Esophagus (tissue), 2 donors: ENCODE data around the gene TCIRG1. TPM values are rescaled to one million over a fixed set of nuclear protein-coding genes. Genes with fewer than 3 reads are reported as not detected.

Experiments used
- H3K27ac ChIP-seq, 2 donors: one replicate each; pipeline ENCODE4 v1.5.1; 2013; ENCODE audit warnings: low read depth in 2 of 2, mild to moderate bottlenecking in 2 of 2, inconsistent platforms in 1 of 2, low read length in 1 of 2, moderate library complexity in 1 of 2
- H3K27me3 ChIP-seq, 2 donors: one replicate each; pipeline ENCODE4 v1.6.1; 2013; ENCODE audit warnings: low read length in 2 of 2, control low read depth in 1 of 2, mild to moderate bottlenecking in 1 of 2; ENCODE audit not compliant: insufficient read depth in 2 of 2, control insufficient read depth in 1 of 2
- H3K36me3 ChIP-seq, 2 donors: one replicate each; pipeline ENCODE4 v1.6.1; 2013; ENCODE audit warnings: low read length in 1 of 2; ENCODE audit not compliant: control insufficient read depth in 2 of 2, insufficient read depth in 2 of 2
- H3K4me1 ChIP-seq, 2 donors: one replicate each; pipeline ENCODE4 v1.6.1; 2013; ENCODE audit warnings: low read length in 1 of 2; ENCODE audit not compliant: control insufficient read depth in 2 of 2, insufficient read depth in 2 of 2
- H3K4me3 ChIP-seq, 2 donors: one replicate each; pipeline ENCODE4 v1.5.1; 2013; ENCODE audit warnings: low read length in 2 of 2, mild to moderate bottlenecking in 2 of 2, low read depth in 1 of 2, moderate library complexity in 1 of 2
- H3K9me3 ChIP-seq, 2 donors: one replicate each; pipeline ENCODE4 v1.6.1; 2013; ENCODE audit warnings: mild to moderate bottlenecking in 2 of 2, low read depth in 1 of 2, low read length in 1 of 2, moderate library complexity in 1 of 2; ENCODE audit not compliant: control insufficient read depth in 2 of 2, insufficient read depth in 1 of 2
- WGBS, 2 donors: extraction: QIAGEN DNeasy Blood & Tissue Kit; methylation state at CpG; one replicate each; pipeline ENCODE4 v1.1.7; 2013; 5-methylcytosine and 5-hydroxymethylcytosine counted together
- polyA plus RNA-seq, 2 donors: library from polyadenylated mRNA; stranded (reverse); fragments of 200-250 nt; gene quantifications; one replicate each; pipeline ENCODE4 v1.2.3, GENCODE V29; 2013
- donor health status: healthy with polysubstance abuse.
- donor health status: Bipolar disorder and iron deficiency.

TCIRG1 gene
- polyA plus RNA-seq, 2 donors: 51.0 to 74.0 TPM

DNA sequence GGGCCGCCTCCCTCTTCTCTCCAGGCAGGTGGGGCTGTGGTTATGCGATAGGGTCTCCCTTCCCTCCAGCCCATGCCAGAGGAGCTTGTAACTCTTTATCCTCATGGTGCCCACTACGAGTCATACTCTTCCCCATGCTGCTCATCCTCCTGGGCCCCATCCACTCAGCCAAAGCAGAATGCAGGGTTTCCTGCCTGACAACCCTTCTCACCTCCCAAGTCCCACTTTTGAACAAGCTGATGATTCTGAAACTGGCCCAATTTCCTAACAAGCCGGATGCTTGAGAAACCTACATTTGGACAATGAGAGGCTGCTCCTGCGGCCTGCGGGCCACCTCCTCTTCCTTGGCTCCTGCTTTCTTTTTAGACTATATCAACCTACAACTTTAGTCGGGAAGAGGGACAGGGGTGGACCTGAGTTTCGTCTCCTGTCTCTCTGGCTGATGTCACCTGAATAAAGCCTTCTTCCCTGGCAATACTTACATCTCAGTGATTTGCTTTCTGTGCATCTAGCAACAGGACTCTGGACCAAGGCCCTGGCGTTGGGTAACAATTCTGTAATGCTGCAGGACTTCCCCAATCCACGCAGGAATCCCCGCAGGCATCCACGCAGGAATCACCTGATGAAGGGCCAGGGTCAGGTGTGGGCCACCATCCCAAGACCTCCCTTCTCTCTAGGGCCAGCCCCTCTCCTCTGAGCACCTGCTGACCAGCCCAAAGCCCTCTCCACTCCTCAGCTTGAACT lies 9.9 kb upstream of the TCIRG1 start:
- 78 to 88% methylated on average over 12 of the region's 12 CpGs for WGBS, 2 donors
- peaks cover 7 to 13% of the 10 kb centered on the region in 2 donors for H3K4me1 ChIP-seq
- no peaks in the 10 kb centered on the region for H3K9me3 ChIP-seq
- H3K27me3 ChIP-seq: no peaks in the 10 kb centered on the region
- no peak overlapping the region for H3K4me3 ChIP-seq
- peaks cover 0 to 17% of the 10 kb centered on the region in 2 donors for H3K36me3 ChIP-seq
- no peak overlapping the region for H3K27ac ChIP-seq

GRCh38 chr11:68030318-68031143 lies 8.3 kb upstream of the TCIRG1 start, which contains the start of gene NDUFS8:
Gene NDUFS8, plus strand, starts transcription at chr11:68030681. Its CDS starts 1,471 bp downstream, at chr11:68032152.
- peaks cover 0 to 20% of the 10 kb centered on the region in 2 donors for H3K36me3 ChIP-seq
- peak within 1 kb of the TSS; percentile 74 to 85 for H3K27ac ChIP-seq
- WGBS, 2 donors: 0% methylated on average over 56 of the region's 56 CpGs
- no peaks in the 10 kb centered on the region for H3K27me3 ChIP-seq
- peak within 1 kb of the TSS; percentile 74 to 89 for H3K4me3 ChIP-seq
- H3K9me3 ChIP-seq: no peaks in the 10 kb centered on the region
- H3K4me1 ChIP-seq: peaks cover 7 to 13% of the 10 kb centered on the region in 2 donors

- Histone ChIP-seq H3K4me1 (peaks cover 7 to 13% of the 10 kb centered on the region in 2 donors), H3K27ac (peak overlapping the region; percentile 74 to 85), H3K9me3 (no peaks in the 10 kb centered on the region), H3K27me3 (no peaks in the 10 kb centered on the region), H3K36me3 (peaks cover 0 to 21% of the 10 kb centered on the region in 2 donors), H3K4me3 (peak overlapping the region; percentile 74 to 89)
- WGBS, 2 donors: 10 to 12% methylated on average over 10 of the region's 10 CpGs
Observed at GRCh38 chr11:68031144-68031464, 7.7 kb upstream of the TCIRG1 start.

GRCh38 chr11:68032003-68032402 lies 6.8 kb upstream of the TCIRG1 start:
- Histone ChIP-seq H3K27ac (no peak overlapping the region), H3K4me3 (no peak overlapping the region), H3K36me3 (peaks cover 0 to 28% of the 10 kb centered on the region in 2 donors), H3K4me1 (peaks cover 7 to 19% of the 10 kb centered on the region in 2 donors), H3K27me3 (no peaks in the 10 kb centered on the region), H3K9me3 (no peaks in the 10 kb centered on the region)
- 70 to 72% methylated on average over 9 of the region's 9 CpGs for WGBS, 2 donors

- Histone ChIP-seq H3K27me3 (no peaks in the 10 kb centered on the region), H3K4me3 (no peak overlapping the region), H3K9me3 (no peaks in the 10 kb centered on the region), H3K36me3 (peaks cover 0 to 24% of the 10 kb centered on the region in 2 donors), H3K27ac (no peak overlapping the region), H3K4me1 (peaks cover 7 to 21% of the 10 kb centered on the region in 2 donors)
- WGBS, 2 donors: 89 to 91% methylated on average over 27 to 29 of the region's 29 CpGs
Observed at GRCh38 chr11:68032997-68033707, 5.7 kb upstream of the TCIRG1 start.

DNA sequence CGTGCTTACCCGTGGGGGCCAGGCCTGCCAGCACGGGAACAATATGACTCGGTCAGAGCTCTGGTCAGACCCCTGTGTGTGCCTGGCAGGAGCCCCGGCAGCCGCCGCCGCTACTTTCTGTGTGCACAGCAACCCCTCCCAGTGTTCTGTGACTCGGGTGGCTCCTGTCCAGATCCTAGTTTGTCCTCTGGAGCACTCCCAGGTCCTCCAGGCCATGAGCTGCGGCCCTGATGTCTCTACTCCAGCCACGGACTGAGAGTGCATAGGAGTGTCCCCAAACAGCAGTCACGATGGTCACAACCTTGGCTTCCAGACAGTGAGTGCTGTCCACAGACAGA lies 5.1 kb upstream of the TCIRG1 start:
- Histone ChIP-seq H3K4me3 (no peak overlapping the region), H3K4me1 (peaks cover 7 to 26% of the 10 kb centered on the region in 2 donors), H3K9me3 (no peaks in the 10 kb centered on the region), H3K27ac (no peak overlapping the region), H3K27me3 (no peaks in the 10 kb centered on the region), H3K36me3 (peaks cover 0 to 24% of the 10 kb centered on the region in 2 donors)
- 82 to 83% methylated on average over 12 of the region's 12 CpGs for WGBS, 2 donors

DNA sequence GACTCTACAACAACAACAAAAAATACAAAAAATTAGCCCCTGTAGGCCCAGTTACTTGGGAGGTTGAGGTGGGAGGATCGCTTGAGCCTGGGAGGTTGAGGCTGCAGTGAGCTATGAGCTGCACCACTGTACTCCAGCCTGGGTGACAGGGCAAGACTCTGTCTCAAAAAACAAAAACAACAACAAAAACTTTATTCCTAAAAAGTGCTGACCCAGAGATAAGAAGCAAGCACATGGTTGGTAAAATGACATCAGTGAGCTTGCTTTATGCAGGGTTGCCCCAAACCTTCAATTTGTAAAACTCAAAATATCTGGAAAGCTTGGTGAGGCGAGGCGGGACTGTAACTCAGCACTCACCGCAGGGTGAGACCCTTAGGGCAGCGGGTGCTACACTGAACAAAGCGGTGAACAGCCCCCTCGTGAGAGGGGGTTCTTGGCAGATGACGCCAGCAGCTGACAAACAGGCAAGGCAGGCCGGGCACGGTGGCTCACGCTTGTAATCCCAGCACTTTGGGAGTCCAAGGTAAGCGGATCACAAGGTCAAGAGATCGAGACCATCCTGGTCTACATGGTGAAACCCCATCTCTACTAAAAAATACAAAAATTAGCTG lies 3.5 kb upstream of the TCIRG1 start:
- H3K36me3 ChIP-seq: peaks cover 0 to 24% of the 10 kb centered on the region in 2 donors
- no peaks in the 10 kb centered on the region for H3K27me3 ChIP-seq
- H3K27ac ChIP-seq: no peak overlapping the region
- H3K9me3 ChIP-seq: no peaks in the 10 kb centered on the region
- 88 to 91% methylated on average over 13 of the region's 13 CpGs for WGBS, 2 donors
- H3K4me1 ChIP-seq: peaks cover 6 to 29% of the 10 kb centered on the region in 2 donors
- no peak overlapping the region for H3K4me3 ChIP-seq

DNA sequence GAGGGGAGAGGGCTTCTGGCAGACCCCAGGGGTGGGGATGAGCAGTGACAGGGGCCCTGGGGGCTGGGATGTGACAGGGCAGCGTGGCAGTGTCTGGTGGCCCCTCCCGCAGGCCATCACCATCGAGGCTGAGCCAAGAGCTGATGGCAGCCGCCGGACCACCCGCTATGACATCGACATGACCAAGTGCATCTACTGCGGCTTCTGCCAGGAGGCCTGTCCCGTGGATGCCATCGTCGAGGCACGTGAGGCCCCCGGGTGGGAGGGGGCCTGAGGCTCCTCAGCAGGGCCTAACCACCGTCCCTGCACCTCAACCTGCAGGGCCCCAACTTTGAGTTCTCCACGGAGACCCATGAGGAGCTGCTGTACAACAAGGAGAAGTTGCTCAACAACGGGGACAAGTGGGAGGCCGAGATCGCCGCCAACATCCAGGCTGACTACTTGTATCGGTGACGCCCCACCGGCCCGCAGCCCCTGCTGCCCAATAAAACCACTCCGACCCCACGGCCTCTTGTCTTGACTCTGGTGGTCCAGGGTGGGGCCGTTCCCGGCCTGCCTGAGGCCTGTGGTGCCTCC lies 2.6 kb upstream of the TCIRG1 start:
- peaks cover 11 to 29% of the 10 kb centered on the region in 2 donors for H3K4me1 ChIP-seq
- no peaks in the 10 kb centered on the region for H3K9me3 ChIP-seq
- H3K36me3 ChIP-seq: peaks cover 0 to 24% of the 10 kb centered on the region in 2 donors
- 80 to 83% methylated on average over 26 to 27 of the region's 27 CpGs for WGBS, 2 donors
- no peak overlapping the region for H3K4me3 ChIP-seq
- no peaks in the 10 kb centered on the region for H3K27me3 ChIP-seq
- H3K27ac ChIP-seq: peak overlapping the region; percentile 67 to 78
